Peyer's patch (tissue), 4 donors: ENCODE results near the gene EPPIN.

Experiments used
- POLR2A ChIP-seq, 2 donors: fragments of 450-650 bp; IDR thresholded peaks; one replicate each; pipeline ENCODE4 v1.5.1; 2017; ENCODE audit warnings: antibody characterized with exemption in 2 of 2, mild to moderate bottlenecking in 2 of 2, moderate library complexity in 2 of 2
- TF ChIP-seq, protein P1 (sequence below), 6 experiments: fragments of 450-650 bp in 4 of 6; fragments of 200-600 bp in 2 of 6; sonication (generic) in 1 of 6; IDR thresholded peaks; one replicate each; pipeline ENCODE4 v1.5.1; 2017 to 2019; ENCODE audit warnings: antibody characterized with exemption in 6 of 6, mild to moderate bottlenecking in 3 of 6, moderate library complexity in 1 of 6

- TF ChIP-seq, protein P1, sequence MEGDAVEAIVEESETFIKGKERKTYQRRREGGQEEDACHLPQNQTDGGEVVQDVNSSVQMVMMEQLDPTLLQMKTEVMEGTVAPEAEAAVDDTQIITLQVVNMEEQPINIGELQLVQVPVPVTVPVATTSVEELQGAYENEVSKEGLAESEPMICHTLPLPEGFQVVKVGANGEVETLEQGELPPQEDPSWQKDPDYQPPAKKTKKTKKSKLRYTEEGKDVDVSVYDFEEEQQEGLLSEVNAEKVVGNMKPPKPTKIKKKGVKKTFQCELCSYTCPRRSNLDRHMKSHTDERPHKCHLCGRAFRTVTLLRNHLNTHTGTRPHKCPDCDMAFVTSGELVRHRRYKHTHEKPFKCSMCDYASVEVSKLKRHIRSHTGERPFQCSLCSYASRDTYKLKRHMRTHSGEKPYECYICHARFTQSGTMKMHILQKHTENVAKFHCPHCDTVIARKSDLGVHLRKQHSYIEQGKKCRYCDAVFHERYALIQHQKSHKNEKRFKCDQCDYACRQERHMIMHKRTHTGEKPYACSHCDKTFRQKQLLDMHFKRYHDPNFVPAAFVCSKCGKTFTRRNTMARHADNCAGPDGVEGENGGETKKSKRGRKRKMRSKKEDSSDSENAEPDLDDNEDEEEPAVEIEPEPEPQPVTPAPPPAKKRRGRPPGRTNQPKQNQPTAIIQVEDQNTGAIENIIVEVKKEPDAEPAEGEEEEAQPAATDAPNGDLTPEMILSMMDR (IDR thresholded peaks at IDR 0.05) = no peak
- no peak for TF ChIP-seq POLR2A (IDR thresholded peaks at IDR 0.05)
Observed at GRCh38 chr20:45552456-45552855, 5.3 kb upstream of the EPPIN start.
